Mammary epithelial cell (primary cell): Measurements from ENCODE around the gene PFKFB4.

ENCODE experiments used
- CTCF ChIP-seq, 2 donors: IDR thresholded peaks in 1 of 2; conservative IDR thresholded peaks in 1 of 2; 2 replicates each; pipeline ENCODE4 v1.5.1; 2011 to 2012; ENCODE audit warnings: inconsistent platforms in 2 of 2, low read length in 2 of 2, mild to moderate bottlenecking in 2 of 2, control low read depth in 1 of 2, low read depth in 1 of 2; ENCODE audit not compliant: insufficient read depth in 1 of 2; ENCODE audit errors: extremely low read depth in 1 of 2
- EZH2 ChIP-seq: IDR thresholded peaks from 2 replicates; pipeline ENCODE4 v1.6.1; 2012; ENCODE audit warnings: low read length, inconsistent platforms, borderline replicate concordance

- no peak for TF ChIP-seq EZH2
- TF ChIP-seq CTCF (conservative IDR thresholded peaks at IDR 0.05 in 1 of 2, IDR thresholded peaks at IDR 0.05 in 1 of 2; ENCODE audit: extremely low read depth in 1 of 2, insufficient read depth in 1 of 2, low read depth in 1 of 2, low read length in 2 of 2): no peak
These were observed 50.6 kb downstream of the PFKFB4 start for GRCh38 chr3:48505968-48506504.
